ENCODE results near the gene OR8D2.

The OR8D2 gene, protein sequence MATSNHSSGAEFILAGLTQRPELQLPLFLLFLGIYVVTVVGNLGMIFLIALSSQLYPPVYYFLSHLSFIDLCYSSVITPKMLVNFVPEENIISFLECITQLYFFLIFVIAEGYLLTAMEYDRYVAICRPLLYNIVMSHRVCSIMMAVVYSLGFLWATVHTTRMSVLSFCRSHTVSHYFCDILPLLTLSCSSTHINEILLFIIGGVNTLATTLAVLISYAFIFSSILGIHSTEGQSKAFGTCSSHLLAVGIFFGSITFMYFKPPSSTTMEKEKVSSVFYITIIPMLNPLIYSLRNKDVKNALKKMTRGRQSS

DNA sequence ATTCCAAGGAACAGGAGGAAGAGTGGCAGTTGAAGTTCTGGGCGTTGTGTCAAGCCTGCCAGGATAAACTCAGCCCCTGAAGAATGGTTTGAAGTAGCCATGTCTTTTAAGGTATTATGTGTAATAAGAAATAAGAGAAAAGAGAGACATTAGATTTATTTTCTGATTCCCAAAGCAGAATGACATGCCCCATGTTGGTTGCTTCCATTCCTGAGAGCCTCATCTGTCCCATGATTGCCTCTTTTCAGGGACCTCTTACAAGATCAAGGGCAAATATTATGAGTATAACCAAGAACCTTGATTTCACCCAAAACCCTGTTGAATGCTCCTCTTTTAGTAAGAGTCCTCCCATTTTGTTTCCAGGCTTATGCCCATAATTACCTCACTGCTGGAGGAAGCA, at the start of gene OR8D2:
OR8D2 (minus strand) TSS at position 101 of the 400 bp plus-strand sequence; CDS start at position 101, 0 bp downstream.
- DNase-seq = no peak

- peak; percentile 61 for DNase-seq
Measured at GRCh38 chr11:124359566-124359965, 39.6 kb upstream of the OR8D2 start.

GRCh38 chr11:124346311-124346955, 26.4 kb upstream of the OR8D2 start:
- DNase-seq = peak; percentile 65

- no peak for DNase-seq
Measured at GRCh38 chr11:124344346-124344745, 24.3 kb upstream of the OR8D2 start.

- no peak for DNase-seq
Measured at GRCh38 chr11:124340142-124340447, 20.1 kb upstream of the OR8D2 start.

- DNase-seq = peak; percentile 66
Measured at GRCh38 chr11:124339396-124340141, 19.6 kb upstream of the OR8D2 start.

GRCh38 chr11:124331873-124332272, 11.9 kb upstream of the OR8D2 start:
- DNase-seq = no peak

- DNase-seq = peak; percentile 97
Measured at GRCh38 chr11:124329787-124330478, 9.9 kb upstream of the OR8D2 start.

GRCh38 chr11:124327775-124328174, 7.8 kb upstream of the OR8D2 start:
- no peak for DNase-seq

- no peak for DNase-seq
Measured at GRCh38 chr11:124322356-124322755, 2.4 kb upstream of the OR8D2 start.

DNA sequence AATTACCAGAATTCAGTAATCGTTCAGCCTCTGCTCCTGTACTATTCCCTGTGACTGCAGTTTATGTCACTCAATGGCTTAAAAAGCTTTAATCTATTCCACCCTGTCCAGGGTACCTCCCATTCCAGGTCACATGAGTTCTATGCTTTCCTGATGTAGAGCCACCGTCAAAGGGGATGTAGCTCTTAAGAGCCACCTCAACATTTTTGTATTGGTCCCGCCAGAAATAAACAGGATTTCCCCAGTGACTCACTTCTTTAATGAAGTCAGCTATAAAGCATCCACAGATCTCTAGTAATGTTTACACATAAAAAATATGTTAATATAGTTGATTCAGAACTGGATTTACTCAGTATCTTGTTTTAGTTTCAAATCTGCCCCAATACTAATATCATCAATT, 4.9 kb downstream of the OR8D2 start:
- no peak for DNase-seq

- no peak for DNase-seq
Measured at GRCh38 chr11:124313849-124314248, 6.1 kb downstream of the OR8D2 start, which contains the start of gene OR8D1. Gene OR8D1, minus strand, starts transcription at chr11:124313949. Its CDS starts 3,183 bp downstream, at chr11:124310766.

DNA sequence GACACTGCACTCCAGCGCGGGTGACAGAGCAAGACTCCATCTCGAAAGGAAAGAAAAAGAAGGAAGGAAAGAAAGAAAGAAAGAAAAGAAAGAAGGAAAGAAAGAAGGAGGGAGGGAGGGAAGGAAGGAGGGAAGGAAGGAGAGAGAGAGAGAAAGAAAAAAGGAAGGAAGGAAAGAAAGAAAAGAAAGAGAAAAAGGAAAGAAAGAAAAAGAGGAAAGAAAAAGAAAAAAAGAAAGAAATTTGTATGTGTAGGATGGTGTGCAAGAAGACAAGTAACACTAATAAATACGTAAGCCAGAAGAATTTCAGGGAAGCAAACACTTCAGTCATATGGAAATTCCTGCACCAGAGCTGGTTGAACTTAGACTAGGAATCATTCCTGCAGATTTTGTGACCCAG, 6.9 kb downstream of the OR8D2 start:
- DNase-seq = no peak

- DNase-seq = no peak
Measured at GRCh38 chr11:124311670-124312069, 8.3 kb downstream of the OR8D2 start.

GRCh38 chr11:124311269-124311668, 8.7 kb downstream of the OR8D2 start:
- no peak for DNase-seq

- DNase-seq = no peak
Measured at GRCh38 chr11:124310721-124311120, 9.3 kb downstream of the OR8D2 start.

GRCh38 chr11:124307093-124307492, 12.9 kb downstream of the OR8D2 start:
- no peak for DNase-seq

- no peak for DNase-seq
Measured at GRCh38 chr11:124302347-124303125, 17.5 kb downstream of the OR8D2 start.

GRCh38 chr11:124301548-124301947, 18.4 kb downstream of the OR8D2 start:
- DNase-seq = peak; percentile 68

GRCh38 chr11:124297921-124298320, 22.1 kb downstream of the OR8D2 start:
- DNase-seq = no peak

DNA sequence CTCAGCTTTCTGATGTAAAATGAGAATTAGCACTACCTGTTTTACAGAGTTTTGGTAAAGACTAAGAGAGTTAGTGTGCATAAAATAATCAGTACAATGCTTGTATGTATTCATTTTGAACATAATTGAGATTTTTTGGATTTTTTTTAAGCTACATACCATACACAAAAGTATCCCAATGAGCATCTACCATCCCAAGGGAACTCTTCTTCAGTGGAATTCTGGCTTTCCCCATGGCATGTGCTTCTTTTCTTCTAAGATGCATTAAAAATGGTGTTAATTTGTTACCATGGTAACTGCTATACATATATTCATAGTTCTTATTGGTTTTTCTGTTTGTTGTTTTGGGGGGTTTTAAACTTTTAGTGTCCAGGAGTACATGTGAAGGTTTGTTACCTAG, 24.0 kb downstream of the OR8D2 start:
- no peak for DNase-seq

GRCh38 chr11:124294687-124295086, 25.3 kb downstream of the OR8D2 start:
- peak; percentile 86 for DNase-seq
